ENCODE measurements around the gene CCDC146. TPM values are rescaled to one million over a fixed set of nuclear protein-coding genes. Genes with fewer than 3 reads are reported as not detected.

CCDC146 gene
- total RNA-seq, 2 donors from 2014 or later = 11.8 to 12.1 TPM

DNA sequence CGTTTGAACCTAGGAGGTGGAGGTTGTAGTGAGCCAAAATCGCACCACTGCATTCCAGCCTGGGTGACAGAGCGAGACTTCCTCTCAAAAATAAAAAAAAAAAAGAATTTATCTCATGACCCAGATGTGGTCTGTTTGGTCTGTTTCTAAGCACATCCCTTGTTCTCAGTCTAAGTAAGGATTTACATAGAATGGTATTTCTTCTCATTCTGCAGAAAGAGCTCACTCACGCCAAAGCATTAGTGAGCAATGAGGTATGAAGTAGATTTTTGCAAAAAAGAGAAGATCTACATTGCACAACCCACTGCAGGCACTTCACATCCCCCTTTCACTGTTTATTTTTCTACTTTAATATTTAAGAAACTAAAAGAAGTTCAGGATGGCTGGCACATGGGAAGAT, 153.7 kb downstream of the CCDC146 start:
- ATAC-seq (ENCODE audit: insufficient number of reproducible peaks, low FRiP score, low read depth) = no peak
- H3K27ac ChIP-seq = peak overlapping the region; percentile 18 to 51

DNA sequence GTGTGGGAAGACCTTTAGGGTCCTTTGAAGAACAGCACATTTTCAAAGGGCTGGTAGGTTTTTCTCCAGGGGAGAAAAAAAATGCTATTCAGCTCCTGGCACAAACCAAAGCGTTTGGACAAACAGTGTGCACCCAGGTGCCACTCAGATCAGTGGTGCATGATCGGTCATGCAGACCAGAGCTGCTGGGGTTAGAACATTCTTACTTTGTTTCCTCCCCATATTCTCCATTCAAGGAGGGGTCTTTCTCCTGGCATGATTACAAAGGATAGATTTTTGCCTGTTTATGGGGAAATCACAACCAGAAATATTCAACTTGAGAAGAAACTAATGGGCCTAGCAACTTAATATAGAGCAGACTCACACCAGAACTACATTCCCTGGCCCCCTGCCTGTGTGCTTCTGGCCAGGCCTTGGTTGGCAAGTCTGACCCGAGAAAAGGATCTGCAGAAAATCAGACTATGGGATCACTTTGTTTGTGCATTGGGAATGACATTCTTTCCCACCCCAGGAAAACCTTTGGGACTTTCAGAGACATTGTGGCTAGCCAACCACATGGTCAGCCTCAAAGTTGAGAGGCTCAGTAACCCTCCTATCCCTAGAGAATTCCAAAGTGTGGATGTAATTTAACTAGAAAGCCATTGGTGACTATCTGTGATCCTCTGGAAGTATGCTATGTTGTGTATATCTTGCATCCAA, 159.5 kb downstream of the CCDC146 start:
- H3K36me3 ChIP-seq = no peaks in the 10 kb centered on the region
- no peak for DNase-seq (ENCODE audit: low spot score)
- peak overlapping the region; percentile 37 for H3K4me3 ChIP-seq
- H3K4me1 ChIP-seq (ENCODE audit: control insufficient read depth in 1 of 2, low read depth in 2 of 2) = peaks cover 23 to 60% of the 10 kb centered on the region in 2 donors
- no peaks in the 10 kb centered on the region for H3K9me3 ChIP-seq
- ATAC-seq (ENCODE audit: insufficient number of reproducible peaks, low FRiP score, low read depth) = no peak
- no peaks in the 10 kb centered on the region for H3K27me3 ChIP-seq (replicated peaks; ENCODE audit: insufficient read depth)
- H3K27ac ChIP-seq = peak overlapping the region; percentile 66 to 67
- TF ChIP-seq, protein P1, sequence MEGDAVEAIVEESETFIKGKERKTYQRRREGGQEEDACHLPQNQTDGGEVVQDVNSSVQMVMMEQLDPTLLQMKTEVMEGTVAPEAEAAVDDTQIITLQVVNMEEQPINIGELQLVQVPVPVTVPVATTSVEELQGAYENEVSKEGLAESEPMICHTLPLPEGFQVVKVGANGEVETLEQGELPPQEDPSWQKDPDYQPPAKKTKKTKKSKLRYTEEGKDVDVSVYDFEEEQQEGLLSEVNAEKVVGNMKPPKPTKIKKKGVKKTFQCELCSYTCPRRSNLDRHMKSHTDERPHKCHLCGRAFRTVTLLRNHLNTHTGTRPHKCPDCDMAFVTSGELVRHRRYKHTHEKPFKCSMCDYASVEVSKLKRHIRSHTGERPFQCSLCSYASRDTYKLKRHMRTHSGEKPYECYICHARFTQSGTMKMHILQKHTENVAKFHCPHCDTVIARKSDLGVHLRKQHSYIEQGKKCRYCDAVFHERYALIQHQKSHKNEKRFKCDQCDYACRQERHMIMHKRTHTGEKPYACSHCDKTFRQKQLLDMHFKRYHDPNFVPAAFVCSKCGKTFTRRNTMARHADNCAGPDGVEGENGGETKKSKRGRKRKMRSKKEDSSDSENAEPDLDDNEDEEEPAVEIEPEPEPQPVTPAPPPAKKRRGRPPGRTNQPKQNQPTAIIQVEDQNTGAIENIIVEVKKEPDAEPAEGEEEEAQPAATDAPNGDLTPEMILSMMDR (IDR thresholded peaks at IDR 0.05) = no peak

More for the DNA sequence above, 153.7 kb downstream of the CCDC146 start:
- peaks cover 8 to 28% of the 10 kb centered on the region in 2 donors for H3K4me1 ChIP-seq (ENCODE audit: control insufficient read depth in 1 of 2, low read depth in 2 of 2)
- TF ChIP-seq, protein P1 (IDR thresholded peaks at IDR 0.05) = no peak
- no peaks in the 10 kb centered on the region for H3K27me3 ChIP-seq (replicated peaks; ENCODE audit: insufficient read depth)
- no peaks in the 10 kb centered on the region for H3K9me3 ChIP-seq
- no peak for DNase-seq (ENCODE audit: low spot score)
- H3K36me3 ChIP-seq = no peaks in the 10 kb centered on the region
- no peak overlapping the region for H3K4me3 ChIP-seq

DNA sequence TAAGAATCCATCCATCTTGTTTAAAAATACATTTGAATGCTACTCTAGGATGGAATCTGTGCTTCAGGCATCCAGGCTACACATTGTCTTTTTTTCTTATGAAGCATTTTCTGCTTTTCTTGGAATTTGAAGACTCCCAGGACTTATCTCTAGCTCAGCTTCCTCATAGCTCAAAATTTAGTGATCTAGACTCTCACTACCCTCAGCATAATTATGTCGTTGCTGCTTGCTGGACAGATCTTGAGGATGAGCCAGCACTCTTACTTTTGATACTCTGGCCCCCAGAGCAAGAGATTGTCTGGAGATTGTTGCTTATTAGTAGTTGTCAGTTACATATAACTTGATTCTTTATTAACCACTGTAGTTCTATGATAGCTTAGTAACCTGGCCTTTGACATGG, 160.5 kb downstream of the CCDC146 start:
- Histone ChIP-seq H3K27me3 (replicated peaks; ENCODE audit: insufficient read depth) (no peaks in the 10 kb centered on the region), H3K4me3 (peak overlapping the region; percentile 37), H3K36me3 (no peaks in the 10 kb centered on the region), H3K27ac (peak overlapping the region; percentile 66 to 67), H3K9me3 (no peaks in the 10 kb centered on the region), H3K4me1 (ENCODE audit: control insufficient read depth in 1 of 2, low read depth in 2 of 2) (peaks cover 28 to 70% of the 10 kb centered on the region in 2 donors)
- DNase-seq (ENCODE audit: low spot score) (no peak), ATAC-seq (ENCODE audit: insufficient number of reproducible peaks, low FRiP score, low read depth) (no peak)
- TF ChIP-seq, protein P1 (IDR thresholded peaks at IDR 0.05) = no peak

DNA sequence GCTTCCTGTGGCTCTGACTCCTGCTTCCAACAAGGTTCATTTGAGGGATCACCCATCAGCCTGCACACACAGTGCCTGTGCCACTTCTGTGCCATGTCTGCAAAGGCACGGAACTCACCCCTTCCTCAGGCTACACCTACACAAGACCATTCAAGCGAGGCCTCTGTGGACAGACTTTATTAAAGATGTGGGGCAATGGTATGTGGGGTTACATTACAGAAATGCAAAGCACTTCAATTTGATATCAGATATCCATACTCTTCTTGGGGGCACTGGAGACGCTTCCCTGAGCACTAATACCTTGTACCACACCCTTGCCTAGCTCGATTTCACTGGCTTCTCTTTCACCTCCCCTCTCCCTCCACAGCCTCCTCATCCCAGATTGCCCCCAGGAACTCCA, 161.6 kb downstream of the CCDC146 start:
- peaks cover 35 to 81% of the 10 kb centered on the region in 2 donors for H3K4me1 ChIP-seq (ENCODE audit: control insufficient read depth in 1 of 2, low read depth in 2 of 2)
- ATAC-seq (ENCODE audit: insufficient number of reproducible peaks, low FRiP score, low read depth) (no peak), DNase-seq (ENCODE audit: low spot score) (no peak)
- H3K36me3 ChIP-seq = no peaks in the 10 kb centered on the region
- H3K27ac ChIP-seq = peak overlapping the region; percentile 32 to 47
- no peaks in the 10 kb centered on the region for H3K27me3 ChIP-seq (replicated peaks; ENCODE audit: insufficient read depth)
- no peaks in the 10 kb centered on the region for H3K9me3 ChIP-seq
- TF ChIP-seq, protein P1 (IDR thresholded peaks at IDR 0.05) = no peak
- peak overlapping the region; percentile 28 for H3K4me3 ChIP-seq

DNA sequence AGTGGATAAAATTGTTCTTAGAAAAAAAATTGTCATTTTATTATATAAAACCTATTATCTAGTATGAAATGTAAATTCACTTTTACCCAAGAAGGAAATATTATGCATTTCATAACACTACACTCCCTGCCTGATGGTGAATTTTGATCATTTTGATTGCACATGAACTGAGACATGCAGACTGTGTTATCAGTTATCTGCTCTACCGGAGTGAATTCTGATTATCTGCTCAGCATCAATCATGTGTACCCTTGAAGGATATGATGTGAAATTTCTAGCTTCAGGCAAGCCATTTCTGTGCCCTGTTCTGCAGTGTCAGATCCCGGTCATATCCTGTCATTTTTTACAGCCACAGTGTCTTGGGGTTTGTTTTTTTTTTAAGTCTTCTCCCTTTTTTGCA, 162.2 kb downstream of the CCDC146 start:
- H3K4me3 ChIP-seq = peak overlapping the region; percentile 28
- DNase-seq (ENCODE audit: low spot score) (no peak), ATAC-seq (ENCODE audit: insufficient number of reproducible peaks, low FRiP score, low read depth) (no peak)
- H3K27me3 ChIP-seq (replicated peaks; ENCODE audit: insufficient read depth) = no peaks in the 10 kb centered on the region
- no peaks in the 10 kb centered on the region for H3K9me3 ChIP-seq
- H3K36me3 ChIP-seq = no peaks in the 10 kb centered on the region
- H3K4me1 ChIP-seq (ENCODE audit: control insufficient read depth in 1 of 2, low read depth in 2 of 2) = peaks cover 35 to 85% of the 10 kb centered on the region in 2 donors
- peak overlapping the region; percentile 0 to 32 for H3K27ac ChIP-seq
- TF ChIP-seq, protein P1 (IDR thresholded peaks at IDR 0.05) = no peak

All from thoracic aorta (tissue), 2 donors.